IMR-90 (cell line): Measurements from ENCODE around the gene CHMP3.
"Not testable (repeated sequence)": the region's sequence is repeated elsewhere in the genome, so short reads cannot be mapped to it uniquely, and the experiment has no call there.

Experiments
- BHLHE40 ChIP-seq: fragments of 150-350 bp; IDR thresholded peaks from 2 replicates; pipeline ENCODE4 v1.6.1; 2016; ENCODE audit warnings: mild to moderate bottlenecking, low read depth, low read length
- CEBPB ChIP-seq: IDR thresholded peaks from 2 replicates; pipeline ENCODE4 v1.6.1; 2012; ENCODE audit warnings: low read depth, low read length, improper control_type of control experiment
- CHD1 ChIP-seq: IDR thresholded peaks from 2 replicates; pipeline ENCODE4 v1.6.1; 2012; ENCODE audit warnings: low read depth, low read length, improper control_type of control experiment
- MAFK ChIP-seq: IDR thresholded peaks from 2 replicates; pipeline ENCODE4 v1.6.1; 2012; ENCODE audit warnings: low read depth, low read length, improper control_type of control experiment
- MXI1 ChIP-seq: IDR thresholded peaks from 2 replicates; pipeline ENCODE4 v1.6.1; 2012; ENCODE audit warnings: low read depth, mild to moderate bottlenecking, low read length, moderate library complexity, borderline replicate concordance
- NFE2L2 ChIP-seq: fragments of 150-350 bp; IDR thresholded peaks from 2 replicates; pipeline ENCODE4 v1.6.1; 2016; ENCODE audit warnings: low read depth, mild to moderate bottlenecking, low read length
- POLR2A ChIP-seq: IDR thresholded peaks from 2 replicates; pipeline ENCODE4 v1.6.1; 2012; ENCODE audit warnings: mild to moderate bottlenecking, low read depth, low read length
- RAD21 ChIP-seq: IDR thresholded peaks from 2 replicates; pipeline ENCODE4 v1.6.1; 2012; ENCODE audit warnings: low read length, improper control_type of control experiment
- RCOR1 ChIP-seq: IDR thresholded peaks from 2 replicates; pipeline ENCODE4 v1.6.1; 2012; ENCODE audit warnings: mild to moderate bottlenecking, low read length, improper control_type of control experiment; ENCODE audit not compliant: insufficient replicate concordance
- RFX5 ChIP-seq: IDR thresholded peaks from 2 replicates; pipeline ENCODE4 v1.8.0; 2012; ENCODE audit warnings: low read depth, mild to moderate bottlenecking, low read length, moderate library complexity
- SMC3 ChIP-seq: fragments of 150-350 bp; IDR thresholded peaks from 2 replicates; pipeline ENCODE4 v1.6.1; 2016; ENCODE audit warnings: low read depth, mild to moderate bottlenecking, antibody characterized with exemption, low read length, moderate library complexity
- TF ChIP-seq, protein P1 (sequence below): conservative IDR thresholded peaks from 2 replicates; pipeline ENCODE4 v1.5.1; 2012; ENCODE audit warnings: mild to moderate bottlenecking, low read depth, low read length, improper control_type of control experiment
- TF ChIP-seq, protein P2 (sequence below): fragments of 150-350 bp; IDR thresholded peaks from 2 replicates; pipeline ENCODE4 v1.6.1; 2017; ENCODE audit warnings: mild to moderate bottlenecking, antibody characterized with exemption, low read length, low read depth
- TF ChIP-seq, protein P3 (sequence below): fragments of 150-350 bp; IDR thresholded peaks from 2 replicates; pipeline ENCODE4 v1.6.1; 2016; ENCODE audit warnings: low read depth, mild to moderate bottlenecking, low read length, moderate library complexity, borderline replicate concordance

DNA sequence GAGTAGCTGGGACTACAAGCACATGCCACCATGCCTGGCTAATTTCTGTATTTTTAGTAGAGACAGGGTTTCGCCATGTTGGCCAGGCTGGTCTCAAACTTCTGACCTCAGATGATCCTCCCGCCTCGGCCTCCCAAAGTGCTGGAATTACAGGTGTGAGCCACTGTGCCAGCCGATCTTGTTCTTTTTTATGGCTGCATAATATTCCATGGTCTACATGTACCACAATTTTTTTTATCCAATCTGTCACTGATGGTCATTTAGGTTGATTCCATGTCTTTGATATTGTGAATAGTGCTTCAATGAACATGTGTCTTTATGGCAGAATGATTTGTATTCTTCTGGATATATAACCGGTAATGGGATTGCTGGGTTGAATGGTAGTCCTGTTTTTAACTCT is 26.5 kb upstream of the CHMP3 start:
- TF ChIP-seq, protein P1, sequence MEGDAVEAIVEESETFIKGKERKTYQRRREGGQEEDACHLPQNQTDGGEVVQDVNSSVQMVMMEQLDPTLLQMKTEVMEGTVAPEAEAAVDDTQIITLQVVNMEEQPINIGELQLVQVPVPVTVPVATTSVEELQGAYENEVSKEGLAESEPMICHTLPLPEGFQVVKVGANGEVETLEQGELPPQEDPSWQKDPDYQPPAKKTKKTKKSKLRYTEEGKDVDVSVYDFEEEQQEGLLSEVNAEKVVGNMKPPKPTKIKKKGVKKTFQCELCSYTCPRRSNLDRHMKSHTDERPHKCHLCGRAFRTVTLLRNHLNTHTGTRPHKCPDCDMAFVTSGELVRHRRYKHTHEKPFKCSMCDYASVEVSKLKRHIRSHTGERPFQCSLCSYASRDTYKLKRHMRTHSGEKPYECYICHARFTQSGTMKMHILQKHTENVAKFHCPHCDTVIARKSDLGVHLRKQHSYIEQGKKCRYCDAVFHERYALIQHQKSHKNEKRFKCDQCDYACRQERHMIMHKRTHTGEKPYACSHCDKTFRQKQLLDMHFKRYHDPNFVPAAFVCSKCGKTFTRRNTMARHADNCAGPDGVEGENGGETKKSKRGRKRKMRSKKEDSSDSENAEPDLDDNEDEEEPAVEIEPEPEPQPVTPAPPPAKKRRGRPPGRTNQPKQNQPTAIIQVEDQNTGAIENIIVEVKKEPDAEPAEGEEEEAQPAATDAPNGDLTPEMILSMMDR: not testable (repeated sequence)
- TF ChIP-seq, protein P2, sequence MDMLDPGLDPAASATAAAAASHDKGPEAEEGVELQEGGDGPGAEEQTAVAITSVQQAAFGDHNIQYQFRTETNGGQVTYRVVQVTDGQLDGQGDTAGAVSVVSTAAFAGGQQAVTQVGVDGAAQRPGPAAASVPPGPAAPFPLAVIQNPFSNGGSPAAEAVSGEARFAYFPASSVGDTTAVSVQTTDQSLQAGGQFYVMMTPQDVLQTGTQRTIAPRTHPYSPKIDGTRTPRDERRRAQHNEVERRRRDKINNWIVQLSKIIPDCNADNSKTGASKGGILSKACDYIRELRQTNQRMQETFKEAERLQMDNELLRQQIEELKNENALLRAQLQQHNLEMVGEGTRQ: not testable (repeated sequence)
- not testable (repeated sequence) for TF ChIP-seq RCOR1, POLR2A, CEBPB, MXI1, RAD21, SMC3, NFE2L2, CHD1, MAFK, BHLHE40, RFX5
- TF ChIP-seq, protein P3, sequence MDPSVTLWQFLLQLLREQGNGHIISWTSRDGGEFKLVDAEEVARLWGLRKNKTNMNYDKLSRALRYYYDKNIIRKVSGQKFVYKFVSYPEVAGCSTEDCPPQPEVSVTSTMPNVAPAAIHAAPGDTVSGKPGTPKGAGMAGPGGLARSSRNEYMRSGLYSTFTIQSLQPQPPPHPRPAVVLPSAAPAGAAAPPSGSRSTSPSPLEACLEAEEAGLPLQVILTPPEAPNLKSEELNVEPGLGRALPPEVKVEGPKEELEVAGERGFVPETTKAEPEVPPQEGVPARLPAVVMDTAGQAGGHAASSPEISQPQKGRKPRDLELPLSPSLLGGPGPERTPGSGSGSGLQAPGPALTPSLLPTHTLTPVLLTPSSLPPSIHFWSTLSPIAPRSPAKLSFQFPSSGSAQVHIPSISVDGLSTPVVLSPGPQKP: not testable (repeated sequence)
